ENCODE measurements around the gene TOM1L2. TPM values are rescaled to one million over a fixed set of nuclear protein-coding genes. Genes with fewer than 3 reads are reported as not detected.

Gene TOM1L2
- total RNA-seq, 1 experiment from 2014 or later: 35.5 TPM

- no peak overlapping the region for H3K4me3 Mint-ChIP-seq (ENCODE audit: unreplicated experiment)
- ChIA-PET CTCF (no interaction called here), POLR2A (no interaction called here)
- peaks cover 15% of the 10 kb centered on the region for H3K36me3 Mint-ChIP-seq (ENCODE audit: insufficient read depth, unreplicated experiment)
- BruUV-seq (replicated peaks): no TSS peak
- no peak for TF ChIP-seq CTCF (IDR thresholded peaks at IDR 0.05; ENCODE audit: insufficient read depth in 1 of 2, low read depth in 1 of 2, low read length in 1 of 2, severe bottlenecking in 1 of 2, unreplicated experiment in 1 of 2)
- H3K9me3 ChIP-seq: no peaks in the 10 kb centered on the region
- no peak overlapping the region for H3K4me3 ChIP-seq (ENCODE audit: low read depth, low read length)
- H3K27ac Mint-ChIP-seq (ENCODE audit: unreplicated experiment): no peak overlapping the region
- intact Hi-C loops (cut with micrococcal nuclease; ENCODE audit: unreplicated experiment): no loop called here
- no peaks in the 10 kb centered on the region for H3K36me3 ChIP-seq (ENCODE audit: control insufficient read depth, insufficient read depth, low read length)
- H3K4me1 ChIP-seq: no peaks in the 10 kb centered on the region
- H3K27me3 ChIP-seq (replicated peaks; ENCODE audit: control insufficient read depth, insufficient read depth, low read length): no peaks in the 10 kb centered on the region
- DNase-seq: no peak
- no peaks in the 10 kb centered on the region for H3K27me3 Mint-ChIP-seq (ENCODE audit: insufficient read depth, unreplicated experiment)
- H3K9me3 Mint-ChIP-seq (ENCODE audit: unreplicated experiment): no peaks in the 10 kb centered on the region
- no peaks in the 10 kb centered on the region for H3K4me1 Mint-ChIP-seq (ENCODE audit: low read depth, unreplicated experiment)
Measured at GRCh38 chr17:17906418-17907215, 65.6 kb downstream of the TOM1L2 start.

DNA sequence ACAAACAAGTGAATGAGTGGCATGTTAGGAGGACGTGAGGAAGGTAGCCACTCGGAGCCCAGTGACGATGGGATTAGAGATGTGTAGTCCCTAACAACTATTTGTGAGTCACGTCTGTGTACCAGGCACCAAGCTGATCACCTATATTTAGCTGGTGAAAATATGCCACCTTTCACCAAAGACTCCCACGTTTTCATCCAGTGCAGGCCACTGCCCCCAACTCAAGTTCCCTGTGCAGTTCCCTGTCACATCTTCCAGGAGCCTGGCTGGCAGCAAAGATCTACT is 67.2 kb downstream of the TOM1L2 start:
- CTCF ChIA-PET: no interaction called here
- Histone ChIP-seq H3K4me1 (peaks cover 11% of the 10 kb centered on the region), H3K27me3 (replicated peaks; ENCODE audit: control insufficient read depth, insufficient read depth, low read length) (no peaks in the 10 kb centered on the region), H3K4me3 (ENCODE audit: low read depth, low read length) (no peak overlapping the region), H3K36me3 (ENCODE audit: control insufficient read depth, insufficient read depth, low read length) (no peaks in the 10 kb centered on the region), H3K9me3 (no peaks in the 10 kb centered on the region)
- intact Hi-C loops (cut with micrococcal nuclease; ENCODE audit: unreplicated experiment): no loop called here
- Mint-ChIP-seq H3K4me1 (ENCODE audit: low read depth, unreplicated experiment) (peaks cover 9% of the 10 kb centered on the region), H3K9me3 (ENCODE audit: unreplicated experiment) (no peaks in the 10 kb centered on the region), H3K27ac (ENCODE audit: unreplicated experiment) (no peak overlapping the region), H3K4me3 (ENCODE audit: unreplicated experiment) (no peak overlapping the region), H3K36me3 (ENCODE audit: insufficient read depth, unreplicated experiment) (peaks cover 15% of the 10 kb centered on the region), H3K27me3 (ENCODE audit: insufficient read depth, unreplicated experiment) (no peaks in the 10 kb centered on the region)
- DNase-seq: no peak
- no peak for TF ChIP-seq CTCF (IDR thresholded peaks at IDR 0.05; ENCODE audit: insufficient read depth in 1 of 2, low read depth in 1 of 2, low read length in 1 of 2, severe bottlenecking in 1 of 2, unreplicated experiment in 1 of 2)
- no TSS peak for BruUV-seq (replicated peaks)
- POLR2A ChIA-PET: no interaction called here

GRCh38 chr17:17904166-17905035 is 67.8 kb downstream of the TOM1L2 start:
- ChIA-PET POLR2A (interaction anchor here (0.7 kb wide), 1 partner anchor 74 kb away, joined by 3 read pairs; no protein-coding TSS in a partner anchor), CTCF (no interaction called here)
- peaks cover 9% of the 10 kb centered on the region for H3K4me1 Mint-ChIP-seq (ENCODE audit: low read depth, unreplicated experiment)
- no peaks in the 10 kb centered on the region for H3K27me3 Mint-ChIP-seq (ENCODE audit: insufficient read depth, unreplicated experiment)
- Histone ChIP-seq H3K4me3 (ENCODE audit: low read depth, low read length) (no peak overlapping the region), H3K4me1 (peaks cover 11% of the 10 kb centered on the region), H3K9me3 (no peaks in the 10 kb centered on the region), H3K27me3 (replicated peaks; ENCODE audit: control insufficient read depth, insufficient read depth, low read length) (no peaks in the 10 kb centered on the region), H3K36me3 (ENCODE audit: control insufficient read depth, insufficient read depth, low read length) (no peaks in the 10 kb centered on the region)
- no peak for DNase-seq
- BruUV-seq (replicated peaks): no TSS peak
- TF ChIP-seq CTCF (IDR thresholded peaks at IDR 0.05; ENCODE audit: insufficient read depth in 1 of 2, low read depth in 1 of 2, low read length in 1 of 2, severe bottlenecking in 1 of 2, unreplicated experiment in 1 of 2): no peak
- no peak overlapping the region for H3K4me3 Mint-ChIP-seq (ENCODE audit: unreplicated experiment)
- intact Hi-C loops (cut with micrococcal nuclease; ENCODE audit: unreplicated experiment): no loop called here
- H3K36me3 Mint-ChIP-seq (ENCODE audit: insufficient read depth, unreplicated experiment): peaks cover 15% of the 10 kb centered on the region
- H3K27ac Mint-ChIP-seq (ENCODE audit: unreplicated experiment): no peak overlapping the region
- no peaks in the 10 kb centered on the region for H3K9me3 Mint-ChIP-seq (ENCODE audit: unreplicated experiment)
